SW480 (cell line): ENCODE data around the gene RRP1B.
"Not testable (repeated sequence)": the region's sequence is repeated elsewhere in the genome, so short reads cannot be mapped to it uniquely, and the experiment has no call there.

Source experiments
- DNase-seq: peaks from one replicate; pipeline ENCODE4 v3.0.0-alpha.2; 2016; ENCODE audit warnings: low spot score

The RRP1B gene

DNA sequence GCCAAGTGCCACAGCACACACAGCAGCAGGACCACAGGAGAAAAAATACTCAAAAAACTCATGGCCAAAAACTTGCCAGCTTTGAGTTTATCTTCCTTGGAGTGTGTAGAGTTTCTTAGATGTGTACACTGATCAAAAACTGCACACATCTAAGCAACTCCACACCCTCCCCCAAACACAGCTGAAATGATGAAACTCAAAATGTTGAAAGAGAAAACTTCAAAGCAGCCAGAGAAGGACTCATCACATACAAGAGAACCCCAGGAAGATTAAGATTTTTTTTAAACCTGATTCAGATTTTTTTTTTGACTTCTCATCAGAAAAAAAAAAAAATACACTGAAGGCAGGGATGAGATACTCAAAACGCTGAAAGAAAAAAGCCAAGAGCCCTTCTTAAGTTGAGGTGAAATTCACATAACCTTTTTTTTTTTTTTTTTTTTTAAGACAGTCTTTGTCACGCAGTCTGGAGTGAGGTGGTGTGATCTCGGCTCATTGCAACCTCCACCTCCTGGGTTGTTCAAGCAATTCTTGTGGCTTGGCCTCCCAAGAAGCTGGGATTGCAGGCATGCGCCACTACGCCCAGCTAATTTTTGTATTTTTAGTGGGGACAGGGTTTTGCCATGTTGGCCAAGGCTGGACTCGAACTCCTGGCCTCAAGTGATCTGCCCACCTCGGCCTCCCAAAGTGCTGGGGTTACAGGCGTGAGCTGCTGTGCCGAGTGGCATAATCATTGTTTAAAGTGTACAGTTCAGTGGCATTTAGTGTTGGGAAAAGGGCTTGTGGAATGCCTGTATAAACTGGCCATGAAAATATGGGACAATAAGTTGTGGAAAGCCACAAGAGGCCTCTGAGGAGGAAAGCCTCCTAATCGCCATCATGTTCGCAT lies 38.6 kb downstream of the RRP1B start:
- peak; percentile 29 for DNase-seq

DNA sequence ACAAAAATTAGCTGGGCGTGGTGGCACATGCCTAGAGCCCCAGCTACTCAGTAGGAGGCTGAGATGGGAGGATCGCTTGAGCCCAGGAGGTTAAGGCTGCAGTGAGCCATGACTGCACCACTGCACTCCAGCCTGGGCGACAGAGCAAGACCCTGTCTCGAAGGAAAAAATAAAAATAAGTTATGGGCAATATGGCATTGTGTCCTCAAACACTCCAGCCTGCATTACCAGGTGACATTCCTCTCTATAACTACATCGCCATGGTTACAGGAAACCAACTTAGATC lies 40.1 kb downstream of the RRP1B start:
- not testable (repeated sequence) for DNase-seq

DNA sequence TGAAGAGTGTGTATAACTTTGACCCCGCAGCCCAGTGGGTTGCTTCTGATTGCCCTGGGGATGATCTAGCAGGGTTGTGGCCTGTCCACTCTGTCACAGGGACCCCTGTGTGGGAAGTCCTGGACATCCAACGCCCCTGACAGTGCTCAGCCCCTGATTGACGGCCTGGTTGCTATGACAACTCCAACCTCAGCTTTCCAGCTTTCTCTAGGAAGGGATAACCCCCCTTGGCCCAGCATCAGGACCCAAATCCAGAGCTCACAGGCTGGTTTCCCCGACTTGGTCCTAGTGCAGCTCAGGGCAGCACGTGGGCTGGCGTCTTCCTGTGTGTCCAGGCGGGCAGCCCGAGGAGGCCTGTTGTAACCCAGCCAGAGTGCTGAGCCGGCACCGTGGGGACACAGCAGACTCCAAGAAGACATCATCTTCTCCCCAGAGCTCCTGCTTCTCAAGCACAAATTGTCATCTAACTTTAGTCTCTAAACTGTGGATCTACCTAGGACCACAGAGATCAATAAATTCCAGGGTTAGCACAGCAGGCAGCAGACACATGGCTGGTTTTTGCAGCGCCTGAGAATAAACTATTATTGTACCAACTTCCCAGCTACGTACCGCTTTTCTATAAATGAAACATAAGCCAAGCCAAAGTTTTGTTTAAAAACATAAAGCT lies 40.7 kb downstream of the RRP1B start:
- no peak for DNase-seq

DNA sequence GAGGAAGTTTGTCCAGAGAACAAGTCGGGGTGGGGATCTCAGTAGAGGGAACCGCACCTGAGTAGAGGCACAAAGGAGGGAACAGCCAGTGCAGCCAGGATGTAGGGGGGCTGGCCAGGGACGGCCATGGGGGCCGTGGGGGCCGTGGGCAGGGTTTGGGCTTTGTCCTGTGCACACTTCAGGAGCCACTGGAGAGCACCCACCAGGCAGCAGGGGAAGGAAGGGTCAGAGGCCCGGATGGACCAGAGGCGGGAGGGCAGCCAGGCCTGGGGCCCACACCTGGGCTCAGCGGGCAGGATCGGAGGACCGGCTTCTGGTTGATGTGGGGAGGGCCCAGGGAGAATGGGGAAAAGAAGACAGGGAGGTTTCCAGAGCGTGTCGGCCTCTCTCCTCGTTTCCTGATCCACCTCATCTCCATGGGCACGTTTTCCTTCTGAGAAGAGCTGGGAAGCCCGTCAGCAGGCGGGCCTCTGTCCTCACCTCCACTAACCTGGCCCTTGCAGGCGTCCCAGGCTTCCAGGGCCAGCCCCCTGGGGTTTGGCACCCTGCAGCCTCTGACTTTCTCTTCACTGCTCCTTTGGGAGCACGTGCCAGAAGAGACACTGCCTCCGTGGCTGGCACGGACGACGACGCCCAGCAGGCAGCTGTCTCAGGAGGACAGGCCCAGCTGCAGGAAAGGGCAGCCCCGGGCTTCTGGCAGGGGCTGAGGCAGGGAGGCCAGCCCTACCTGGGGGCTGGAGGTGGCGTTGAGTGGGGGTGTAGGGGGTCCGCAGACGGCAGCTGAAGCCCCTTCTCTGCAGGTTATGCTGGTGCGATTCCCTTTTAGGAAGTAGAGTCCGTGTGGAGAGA lies 42.8 kb downstream of the RRP1B start:
- no peak for DNase-seq

DNA sequence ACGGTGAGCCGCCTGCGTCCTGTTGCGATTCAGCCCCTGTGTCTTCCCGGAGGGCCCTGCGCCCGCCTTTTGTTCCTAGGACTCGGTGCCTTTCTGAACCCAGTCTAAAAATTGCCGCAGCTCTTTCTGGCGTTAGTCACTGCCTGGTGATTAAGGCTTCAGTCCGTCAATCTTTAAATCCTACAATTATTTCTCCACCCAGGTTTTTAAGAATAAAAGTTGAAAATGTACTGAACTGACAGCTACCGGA lies 43.4 kb downstream of the RRP1B start:
- no peak for DNase-seq

- no peak for DNase-seq
These were observed 43.9 kb downstream of the RRP1B start for GRCh38 chr21:43703035-43703880.

GRCh38 chr21:43707462-43707861 lies 48.1 kb downstream of the RRP1B start:
- DNase-seq: no peak

DNA sequence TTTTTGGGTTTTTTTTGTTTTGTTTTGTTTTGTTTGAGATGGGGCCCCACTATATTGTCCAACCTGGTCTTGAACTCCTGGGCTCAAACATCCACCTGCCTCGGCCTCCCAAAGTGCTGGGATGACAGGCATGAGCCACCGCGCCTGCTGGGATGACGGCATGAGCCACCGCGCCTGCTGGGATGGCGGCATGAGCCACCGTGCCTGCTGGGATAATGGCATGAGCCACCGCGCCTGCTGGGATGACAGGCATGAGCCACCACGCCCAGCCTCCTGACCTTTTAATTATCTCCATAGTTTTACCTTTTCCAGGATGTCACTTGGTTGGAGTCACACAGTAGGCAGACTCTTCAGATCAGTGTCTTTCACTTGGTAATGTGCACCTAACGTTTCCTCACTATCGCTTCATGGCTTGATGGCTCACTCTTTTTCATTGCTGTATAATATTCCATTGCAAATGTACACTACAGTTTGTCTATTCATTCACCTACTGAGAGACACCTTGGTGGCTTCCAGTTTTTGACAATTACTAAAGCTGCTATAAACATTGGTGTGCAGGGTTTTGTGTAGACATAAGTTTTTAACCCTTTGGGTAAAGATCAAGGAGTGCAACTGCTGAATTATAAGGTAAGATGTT lies 49.5 kb downstream of the RRP1B start:
- DNase-seq: no peak

DNA sequence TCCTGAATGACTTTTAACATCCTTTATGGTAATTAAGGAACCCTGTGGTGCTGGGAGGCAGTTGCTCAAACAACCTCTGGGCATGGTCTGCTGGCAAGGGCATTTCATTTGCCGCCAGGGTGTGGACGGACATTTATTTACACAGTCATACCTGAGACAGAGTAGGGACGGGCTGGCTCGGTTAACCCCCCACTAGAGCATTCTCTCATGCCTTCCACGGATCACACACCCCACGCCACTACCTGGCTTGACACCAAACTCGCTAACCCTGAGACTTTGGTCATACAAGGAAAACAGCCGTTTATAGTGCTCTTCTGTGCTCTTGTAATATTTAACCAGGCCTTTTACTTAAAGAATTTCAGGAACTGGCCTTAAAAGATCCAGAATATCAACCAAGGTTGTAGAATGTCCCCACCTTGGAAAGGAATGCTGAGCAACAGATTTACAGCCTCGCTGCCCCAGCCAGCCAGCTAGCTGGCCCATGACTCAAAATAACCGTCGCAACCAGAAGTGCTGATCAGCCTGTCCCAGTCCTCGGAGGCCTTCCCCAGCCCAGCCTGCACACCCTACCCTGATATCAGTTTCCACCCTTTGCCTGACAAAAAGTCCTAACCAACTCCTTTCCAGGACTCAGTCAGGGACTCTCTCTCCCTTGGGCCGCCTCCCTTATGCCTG lies 53.0 kb downstream of the RRP1B start:
- DNase-seq: peak; percentile 96

DNA sequence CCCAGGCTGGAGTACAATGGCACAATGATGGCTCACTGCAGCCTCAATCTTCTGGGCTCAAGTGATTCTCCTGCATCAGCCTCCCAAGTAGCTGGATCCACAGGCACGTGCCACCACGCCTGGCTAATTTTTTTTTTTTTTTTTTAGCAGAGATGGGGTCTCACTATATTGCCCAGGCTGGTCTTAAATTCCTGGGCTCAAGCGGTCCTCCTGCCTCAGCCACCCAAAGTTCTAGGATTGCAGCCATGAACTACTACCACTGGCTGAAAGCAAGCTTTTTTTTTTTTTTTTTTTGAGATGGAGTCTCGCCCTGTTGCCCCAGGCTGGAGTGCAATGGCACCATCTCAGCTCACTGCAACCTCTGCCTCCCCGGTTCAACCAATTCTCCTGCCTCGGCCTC lies 53.8 kb downstream of the RRP1B start:
- DNase-seq: not testable (repeated sequence)

GRCh38 chr21:43716376-43717165 lies 57.2 kb downstream of the RRP1B start:
- peak; percentile 44 for DNase-seq

DNA sequence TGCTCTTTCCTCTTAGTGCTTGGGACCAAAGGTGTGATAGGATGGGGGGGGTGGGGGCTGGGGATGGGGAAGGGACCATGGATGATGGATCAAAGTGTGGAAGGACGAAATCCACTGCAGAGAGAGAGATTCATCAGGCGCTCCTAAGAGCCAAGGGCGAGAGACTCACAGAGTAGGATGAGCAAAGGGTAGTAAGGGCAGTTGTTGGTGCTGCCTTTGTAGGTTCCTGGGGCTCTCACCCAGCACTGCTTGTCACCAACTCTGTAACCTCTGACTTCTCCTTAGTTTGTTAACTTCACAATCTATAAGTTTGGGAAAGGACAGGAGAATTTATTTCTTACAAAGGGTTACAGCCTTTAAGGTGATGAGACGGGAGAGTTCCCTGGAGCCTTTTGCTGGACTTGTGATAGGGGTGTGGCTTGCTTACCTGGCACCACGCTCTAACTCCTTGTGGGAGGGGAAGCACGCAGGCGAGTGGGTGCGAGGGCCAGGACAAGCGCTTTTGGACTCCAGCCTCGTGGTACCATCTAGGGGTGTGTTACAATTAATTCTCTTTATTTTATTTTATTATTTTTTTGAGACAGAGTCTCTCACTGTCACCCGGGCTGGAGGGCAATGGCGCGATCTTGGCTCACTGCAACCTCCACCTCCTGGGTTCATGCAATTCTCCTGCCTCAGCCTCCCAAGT lies 58.0 kb downstream of the RRP1B start:
- no peak for DNase-seq

DNA sequence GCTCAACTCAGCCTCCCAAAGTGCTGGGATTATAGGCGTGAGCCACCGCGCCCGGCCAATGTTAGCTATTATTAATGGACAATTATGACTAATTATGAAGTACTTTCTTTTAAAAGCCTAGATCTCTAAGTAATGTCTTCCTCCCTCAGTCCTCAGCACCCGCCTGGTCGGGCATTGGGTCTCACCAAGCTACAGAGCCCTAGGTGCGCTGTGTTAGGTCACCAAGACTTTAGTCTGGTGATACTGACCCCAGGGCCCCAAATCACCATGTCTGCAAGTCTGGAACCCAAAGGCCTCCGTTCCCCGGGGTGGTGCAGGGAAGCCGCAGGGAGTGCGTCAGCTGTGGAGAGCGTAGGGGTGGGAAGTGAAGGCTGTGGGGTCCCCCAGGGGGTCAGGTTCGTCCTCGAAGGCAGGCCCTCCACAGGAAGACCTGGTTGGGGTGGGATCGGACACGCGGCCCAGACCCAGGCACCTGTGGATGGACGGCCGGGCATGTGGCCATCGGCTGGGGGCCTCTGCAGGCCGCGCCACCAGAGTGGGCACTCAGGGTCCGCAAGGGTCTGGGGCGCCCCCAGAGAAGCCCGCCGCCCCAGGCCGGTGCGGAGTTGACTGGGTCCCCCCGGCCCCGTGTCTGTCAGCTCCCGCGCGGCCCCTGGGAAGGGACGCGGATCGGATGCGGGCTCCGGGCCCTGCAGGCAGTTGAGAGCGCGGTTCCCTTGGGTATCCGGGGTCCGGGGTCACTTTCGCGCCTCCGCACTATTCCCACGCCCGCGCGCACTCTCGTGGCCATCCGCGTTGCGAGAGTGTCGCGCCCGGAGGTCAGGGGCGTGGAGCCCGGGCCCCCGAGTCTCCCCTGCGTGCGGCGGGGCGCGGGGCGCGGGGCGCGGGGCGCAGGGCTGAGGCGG lies 58.9 kb downstream of the RRP1B start:
- DNase-seq: no peak

- peak; percentile 78 for DNase-seq
These were observed 59.8 kb downstream of the RRP1B start, which contains the start of gene PDXK for GRCh38 chr21:43718872-43719747. Gene PDXK, plus strand, starts transcription at chr21:43719129. Its CDS starts 166 bp downstream, at chr21:43719295.

GRCh38 chr21:43719748-43720538 lies 60.6 kb downstream of the RRP1B start:
- no peak for DNase-seq

DNA sequence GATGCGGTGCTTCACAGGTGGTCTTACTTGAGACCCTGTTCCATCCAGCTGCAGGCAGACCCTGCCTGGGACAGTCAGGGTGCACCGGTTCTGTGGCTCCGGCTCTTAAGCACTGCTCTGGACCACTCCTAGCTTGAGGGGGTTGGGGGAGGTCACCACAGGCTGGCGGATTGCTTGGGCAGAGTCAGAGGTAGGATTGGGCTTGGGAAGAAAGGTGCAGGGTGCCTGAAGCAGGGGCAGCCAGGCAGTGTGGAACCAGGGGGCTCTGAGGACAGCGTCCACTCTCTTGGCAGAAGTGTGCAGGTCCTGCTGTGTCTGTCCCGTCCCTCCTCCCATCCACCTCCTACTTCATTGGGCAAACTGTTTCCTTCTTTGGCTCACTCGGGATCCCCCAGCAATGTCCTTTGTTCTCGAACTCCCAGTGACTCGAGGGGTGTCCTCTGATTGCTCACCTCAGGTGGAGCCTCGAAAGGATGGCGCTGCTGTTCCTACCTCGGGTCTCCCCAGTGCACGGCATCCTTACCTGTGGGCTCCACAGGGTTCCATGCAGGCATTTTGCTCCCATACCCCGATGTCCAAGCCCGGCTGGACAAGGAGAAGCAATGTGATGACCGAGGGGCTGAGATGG lies 61.3 kb downstream of the RRP1B start:
- no peak for DNase-seq
